Kasumi-1 (cell line): Measurements from ENCODE around the gene FLT4.
A peak's percentile ranks its signal among the peaks of the same experiment; 100 is the strongest.

Experiments used
- DNase-seq, 2 experiments: peaks; one replicate each; lab custom pipeline; 2025; lab: John Stamatoyannopoulos, UW

Gene FLT4

GRCh38 chr5:180592176-180592575 is 57.2 kb downstream of the FLT4 start:
- DNase-seq, result no peak

- peak; percentile 11 to 25 for DNase-seq
Observed at GRCh38 chr5:180591311-180591887, 58.0 kb downstream of the FLT4 start, which contains the start of gene SCGB3A1. Gene SCGB3A1, minus strand, starts transcription at chr5:180591499. Its CDS starts 37 bp downstream, at chr5:180591462.

DNA sequence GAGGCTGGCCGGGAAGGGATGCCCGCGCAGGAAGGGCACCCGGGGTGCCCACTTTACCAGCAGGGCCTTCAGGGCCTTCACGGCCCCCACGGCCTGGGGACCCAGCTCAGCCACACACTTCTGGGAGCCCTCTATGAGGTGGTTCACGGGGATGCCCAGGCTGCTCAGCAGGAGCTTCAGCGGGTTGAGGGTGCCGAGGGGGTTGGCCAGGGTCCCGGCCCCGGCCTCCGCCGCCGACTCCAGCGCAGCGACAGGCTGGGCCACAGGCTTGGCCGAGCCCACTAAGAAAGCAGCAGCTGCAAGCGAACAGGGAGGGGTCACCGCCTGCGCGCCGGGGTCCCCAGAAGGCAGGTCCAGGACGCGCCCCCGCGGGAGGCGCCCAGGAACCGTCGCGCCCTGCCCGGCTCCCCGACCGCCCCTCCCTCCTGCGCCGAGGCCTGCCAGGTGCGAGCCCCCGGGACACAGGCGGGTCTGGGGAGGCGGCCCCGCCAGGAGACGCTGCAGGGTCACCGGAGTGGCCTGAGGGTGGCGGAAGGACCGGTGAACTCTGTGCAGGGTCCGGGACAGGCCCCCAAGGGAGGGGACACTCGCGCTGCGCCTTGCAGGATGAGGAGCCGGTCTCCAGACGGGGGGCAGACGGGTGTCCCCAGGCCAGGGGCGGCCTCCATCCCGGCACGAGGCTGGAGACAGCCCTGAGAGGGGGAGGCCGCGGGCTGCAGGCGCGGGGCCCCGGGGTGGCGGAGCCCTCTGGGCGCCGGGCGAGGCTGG is 58.7 kb downstream of the FLT4 start:
- DNase-seq, result no peak

GRCh38 chr5:180589771-180590542 is 59.4 kb downstream of the FLT4 start:
- no peak for DNase-seq

DNA sequence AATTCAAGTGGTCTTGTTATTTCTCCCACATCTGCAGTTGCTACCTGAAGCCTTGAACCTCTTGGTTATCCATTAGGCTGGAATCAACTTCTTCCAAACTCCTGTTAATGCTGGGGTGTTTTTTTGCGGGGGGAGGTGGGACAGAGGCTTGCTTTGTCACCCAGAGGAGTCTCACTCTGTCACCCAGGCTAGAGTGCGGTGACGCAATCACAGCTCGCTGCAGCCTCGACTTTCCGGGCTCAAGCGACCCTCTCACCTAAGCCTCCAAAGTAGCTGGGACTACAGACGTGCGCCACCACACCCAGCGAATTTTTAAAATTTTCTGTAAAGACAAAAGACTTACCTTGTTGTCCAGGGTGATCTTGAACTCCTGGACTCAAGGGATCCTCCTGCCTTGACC is 62.5 kb downstream of the FLT4 start:
- no peak for DNase-seq

DNA sequence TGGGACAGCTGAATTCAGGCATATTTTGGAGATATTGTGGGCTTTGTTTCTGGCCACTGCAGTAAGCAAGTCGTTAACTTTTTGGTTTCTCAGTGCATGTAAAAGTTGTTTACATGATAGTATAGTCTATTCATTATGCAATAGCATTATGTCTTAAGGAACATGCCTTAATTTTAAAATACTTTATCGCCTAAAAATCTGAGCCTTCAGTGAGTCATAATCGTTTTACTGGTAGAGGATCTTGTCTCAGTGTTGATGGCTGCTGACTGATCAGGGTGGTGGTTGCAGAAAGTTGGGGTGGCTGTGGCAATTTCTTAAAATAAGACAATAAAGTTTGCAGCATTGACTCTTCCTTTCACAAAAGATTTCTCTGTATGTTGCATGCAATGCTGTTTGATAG is 63.2 kb downstream of the FLT4 start:
- DNase-seq, result no peak

DNA sequence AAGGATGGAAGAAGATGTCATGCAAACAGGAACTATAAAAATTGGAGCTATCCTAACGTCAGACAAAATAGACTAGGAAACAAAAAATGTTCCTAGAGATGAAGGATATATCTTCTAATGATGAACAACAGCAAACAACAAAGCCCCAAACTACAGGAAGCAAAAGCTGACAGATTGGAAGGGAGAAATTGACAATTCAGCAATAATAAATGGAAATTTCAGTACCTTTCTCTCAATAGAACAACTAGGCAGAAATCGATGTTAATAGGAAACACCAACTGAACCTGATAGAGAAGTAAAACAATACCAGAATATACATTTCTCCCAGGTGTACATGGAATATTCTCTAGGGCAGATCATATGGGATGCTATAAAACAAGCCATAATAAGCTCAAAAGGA is 65.7 kb downstream of the FLT4 start:
- DNase-seq, result no peak

DNA sequence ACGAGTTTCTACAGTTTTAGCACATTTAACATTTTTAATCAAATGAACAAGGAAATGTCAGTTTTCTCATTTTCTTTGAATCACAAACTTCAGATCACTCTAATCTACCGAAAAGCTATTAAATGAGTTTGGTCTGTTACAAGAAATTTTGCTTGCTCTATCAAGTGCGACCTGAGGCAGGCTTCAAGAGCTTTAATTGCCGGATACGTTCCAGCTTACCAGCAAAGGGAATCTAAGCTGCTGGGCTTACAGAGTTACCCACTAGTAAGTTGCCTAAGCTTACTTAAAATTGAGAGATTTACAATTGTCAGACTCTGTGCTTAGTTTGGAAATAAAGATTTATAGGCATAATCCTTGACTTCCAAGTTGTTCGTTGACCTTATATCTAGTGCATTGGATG is 68.7 kb downstream of the FLT4 start:
- DNase-seq, result no peak

DNA sequence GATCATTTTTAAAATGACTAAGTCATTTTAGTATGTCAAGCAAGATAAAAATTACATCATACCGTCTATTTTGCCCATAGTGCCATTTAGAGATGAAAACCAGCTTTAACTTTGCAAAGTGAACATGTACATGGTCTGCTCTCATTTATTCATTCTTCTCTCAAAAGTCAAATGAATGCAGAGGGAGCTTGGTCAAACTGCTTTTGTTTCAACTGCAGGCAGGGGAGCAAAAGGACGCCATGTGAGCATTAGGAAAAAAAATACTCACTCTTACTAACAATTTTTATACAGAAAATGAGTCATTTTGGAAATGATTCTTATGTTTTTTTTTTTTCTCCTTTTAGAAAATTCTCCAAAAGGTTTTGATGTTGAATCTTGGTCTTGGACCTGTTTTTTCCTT is 73.8 kb downstream of the FLT4 start:
- DNase-seq, result no peak

DNA sequence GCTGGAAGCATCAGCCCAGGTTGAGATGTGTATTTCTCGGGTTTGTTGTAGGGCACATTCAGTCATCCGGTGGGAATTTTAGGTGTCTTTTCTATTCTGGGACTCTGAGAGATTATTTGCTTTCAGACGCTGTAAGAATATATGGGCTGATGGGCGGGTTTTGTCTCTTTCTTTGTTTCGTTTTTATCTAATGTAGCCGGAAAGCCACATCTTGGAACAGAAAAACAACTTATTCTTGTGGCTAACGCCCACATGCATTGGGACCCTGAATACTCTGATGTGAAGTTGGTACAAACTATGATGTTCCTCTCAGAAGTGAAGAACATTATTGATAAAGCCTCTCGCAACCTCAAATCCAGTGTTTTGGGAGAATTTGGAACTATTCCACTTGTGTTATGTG is 80.5 kb downstream of the FLT4 start:
- no peak for DNase-seq

DNA sequence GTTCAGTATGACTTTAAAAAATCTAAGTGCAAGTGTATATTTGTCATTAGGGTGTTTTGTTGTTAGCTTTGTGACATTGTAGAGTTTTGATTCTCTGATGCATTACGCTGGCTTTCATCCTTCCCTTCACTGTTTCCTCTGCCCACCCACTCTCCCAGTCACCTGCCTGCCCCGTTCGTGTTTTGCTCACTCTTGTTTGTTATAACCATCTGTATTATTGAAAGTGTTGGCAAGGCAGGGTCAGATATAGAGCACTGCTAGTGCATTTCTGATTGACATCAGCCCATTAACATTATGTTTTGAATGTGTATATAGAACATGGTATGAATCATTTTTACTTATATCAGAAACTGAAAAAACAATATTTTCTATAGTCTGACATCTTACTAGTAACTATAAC is 85.4 kb downstream of the FLT4 start:
- no peak for DNase-seq

DNA sequence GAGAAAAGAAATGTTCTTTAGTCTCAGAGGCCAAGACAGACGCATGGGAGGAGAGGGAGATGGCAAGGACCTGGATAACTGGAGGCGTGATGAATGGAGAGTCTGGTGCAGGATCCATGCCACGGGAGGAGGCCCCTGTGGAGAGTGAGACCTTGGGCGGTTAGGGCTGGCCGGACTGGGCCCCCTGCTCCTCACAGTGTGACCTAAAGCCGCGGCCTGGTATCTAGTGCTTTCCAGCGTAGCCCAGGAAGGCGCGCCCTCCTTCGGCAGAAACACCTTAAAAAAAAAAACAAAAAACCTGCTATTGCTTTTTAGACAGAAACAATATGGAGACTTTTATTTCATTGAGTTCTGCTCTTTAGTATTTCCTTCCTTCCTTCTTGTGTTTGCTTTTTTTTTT is 91.2 kb downstream of the FLT4 start:
- no peak for DNase-seq

DNA sequence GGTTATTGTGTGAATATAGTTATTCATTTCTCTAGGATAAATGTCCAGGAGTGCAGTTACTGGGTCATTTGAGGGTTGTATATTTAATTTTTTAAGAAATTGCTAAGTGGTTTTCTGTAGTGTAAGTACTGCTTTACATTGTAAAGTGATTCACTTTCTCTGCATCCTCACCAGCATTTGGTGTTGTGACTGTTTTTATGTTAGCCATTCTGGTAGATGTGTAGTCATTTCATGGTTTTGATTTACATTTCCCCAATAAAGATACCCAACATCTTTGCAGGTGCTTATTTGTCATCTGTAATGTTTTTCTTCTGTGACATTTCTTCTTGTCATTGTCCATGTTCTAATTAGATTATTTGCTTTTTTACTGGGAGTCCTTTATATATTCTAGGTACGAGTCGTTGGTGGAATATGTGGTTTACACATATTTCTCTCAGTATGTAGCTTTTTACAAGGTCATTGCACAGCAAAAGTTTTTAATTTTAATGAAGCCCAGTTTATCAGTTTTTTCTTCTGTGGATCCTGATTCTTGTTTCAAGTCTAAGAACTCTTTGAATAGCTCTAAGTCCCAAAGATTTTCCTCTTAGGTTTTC is 92.1 kb downstream of the FLT4 start:
- no peak for DNase-seq

DNA sequence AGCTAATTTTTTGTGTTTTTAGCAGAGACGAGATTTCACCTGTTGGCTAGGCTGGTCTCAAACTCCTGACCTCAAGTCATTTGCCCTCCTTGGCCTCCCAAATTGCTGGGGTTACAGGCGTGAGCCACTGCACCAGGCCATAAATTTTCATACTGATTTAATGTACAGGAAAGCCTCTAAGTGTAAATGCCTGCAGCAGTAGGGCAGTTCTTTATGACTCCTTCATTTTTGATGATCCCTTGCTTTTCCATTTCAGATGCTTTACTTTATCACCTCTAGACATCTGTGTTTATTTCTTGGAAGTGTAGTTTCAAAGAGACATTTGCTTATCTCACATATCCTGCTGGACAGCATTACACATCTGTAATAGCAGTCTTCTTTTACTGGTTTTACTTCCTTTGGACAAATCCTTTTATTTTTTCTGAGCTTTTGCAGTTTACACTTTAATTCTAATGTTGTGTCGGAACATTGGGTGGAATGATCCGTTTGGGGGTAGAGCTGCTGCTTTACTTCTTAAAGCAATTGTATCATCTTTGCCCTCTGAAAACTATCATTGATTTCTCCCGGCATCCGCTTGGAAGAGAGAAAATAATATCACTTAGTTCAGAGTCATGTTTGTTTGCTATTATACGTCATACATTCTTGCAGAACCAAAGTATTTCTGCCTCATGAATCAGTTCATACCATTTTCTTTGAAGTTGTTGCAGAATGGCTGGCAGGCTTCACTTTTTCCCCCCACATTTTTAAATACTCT is 94.1 kb downstream of the FLT4 start:
- DNase-seq, result no peak

GRCh38 chr5:180553530-180553929 is 95.9 kb downstream of the FLT4 start:
- no peak for DNase-seq
